Superior temporal gyrus (tissue), 1 donor: ENCODE measurements around the gene PI4K2A.
"Not testable (repeated sequence)": the region's sequence is repeated elsewhere in the genome, so short reads cannot be mapped to it uniquely, and the experiment has no call there.

Source experiments
- DNase-seq: peaks from one replicate; pipeline ENCODE4 v3.0.0-alpha.2; 2016; ENCODE audit errors: extremely low spot score

The PI4K2A gene

DNA sequence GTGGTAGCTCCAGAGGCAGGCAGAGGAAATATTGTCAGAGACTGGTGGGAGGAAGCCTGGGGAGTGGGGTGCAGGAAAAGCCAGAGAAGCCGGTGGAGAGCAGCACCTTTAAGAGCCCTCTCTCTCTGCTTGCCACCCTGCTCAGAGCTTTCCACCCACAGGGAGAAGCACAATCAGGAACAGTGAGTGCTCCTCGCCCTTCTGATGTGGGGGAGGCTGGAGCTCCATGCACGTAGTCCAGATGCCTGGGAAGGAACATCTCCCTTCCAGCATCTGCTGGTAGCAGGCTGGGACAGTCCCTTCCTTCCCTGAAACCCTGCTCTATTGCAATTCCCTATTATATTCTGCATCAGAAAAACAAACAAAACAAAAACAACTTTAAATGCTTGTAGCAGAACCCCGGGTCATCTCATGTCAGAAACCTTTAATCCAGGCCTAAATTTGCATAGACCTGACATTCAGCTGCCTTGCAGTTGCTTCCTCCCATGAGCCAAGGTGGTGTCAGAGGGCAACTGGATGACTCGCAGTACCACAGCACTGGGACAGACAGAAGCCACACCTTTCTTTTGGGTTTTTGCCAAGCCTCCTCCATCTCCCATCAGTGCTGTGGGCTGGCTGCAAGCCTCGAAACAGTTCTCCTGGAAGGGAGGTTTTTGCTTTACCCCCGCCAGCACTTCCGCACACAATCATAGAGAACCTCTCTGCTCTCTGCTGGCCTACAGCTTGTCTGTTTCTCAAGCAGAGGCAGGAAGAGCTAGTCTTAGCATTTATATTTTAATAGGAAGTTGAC, 33.5 kb downstream of the PI4K2A start:
- peak; percentile 55 for DNase-seq

DNA sequence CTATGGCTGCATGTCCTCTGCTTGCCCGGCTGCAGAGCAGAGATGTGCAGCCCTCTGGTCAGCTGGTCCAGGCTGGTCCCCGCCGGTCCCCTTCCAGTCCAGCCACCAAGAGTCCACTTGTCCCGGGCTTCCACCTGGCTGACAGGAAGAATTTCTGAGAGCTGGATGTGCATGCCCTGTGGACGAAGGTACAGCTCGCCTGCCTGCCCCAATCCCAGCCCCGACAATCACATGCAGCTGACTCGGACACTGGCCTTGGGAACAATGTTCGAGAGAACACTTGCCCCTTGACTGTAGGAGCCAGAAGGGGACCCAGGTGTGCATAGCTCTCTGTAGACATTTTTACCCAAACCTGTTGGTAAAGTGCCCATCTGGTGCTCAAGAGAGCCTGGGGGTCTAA, 34.8 kb downstream of the PI4K2A start:
- DNase-seq: no peak

DNA sequence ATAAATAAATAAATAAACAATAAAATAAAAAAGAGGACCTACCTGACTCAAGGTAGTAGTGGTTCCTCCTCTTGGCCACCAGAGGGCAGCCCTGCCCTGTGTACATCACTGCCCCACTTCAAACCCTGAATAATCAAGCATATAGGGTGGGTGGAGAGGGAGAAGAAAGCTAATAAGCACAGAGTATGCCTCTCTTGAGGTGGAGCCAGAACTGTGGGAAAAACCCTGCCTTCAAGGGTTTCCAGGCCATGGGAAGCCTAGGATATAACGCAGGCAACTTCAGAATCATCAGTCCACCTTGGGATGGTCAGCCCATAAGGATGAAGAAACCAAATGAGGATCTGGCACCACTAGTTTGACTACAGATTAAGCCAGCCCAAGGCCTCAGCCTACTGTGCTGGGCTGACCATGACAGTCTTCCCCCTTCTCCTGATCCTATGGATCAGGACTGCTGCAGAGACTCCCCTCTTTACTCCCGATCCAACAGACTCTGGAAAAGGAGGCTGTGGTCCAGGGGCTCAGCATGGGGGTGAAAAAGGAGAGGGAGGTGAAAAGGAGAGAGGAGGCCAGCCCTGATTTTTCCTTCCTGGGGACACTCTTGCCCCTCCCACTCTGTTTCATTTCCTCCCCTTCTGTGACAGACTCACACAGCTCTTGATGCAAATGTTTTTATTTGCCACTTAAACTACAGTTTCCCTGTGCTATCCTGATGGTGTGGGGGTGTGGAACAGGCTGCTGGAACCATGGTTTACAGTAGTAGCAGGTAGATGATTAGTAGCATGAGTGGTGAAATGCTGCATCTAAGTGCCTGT, 36.5 kb downstream of the PI4K2A start:
- DNase-seq: peak; percentile 56

DNA sequence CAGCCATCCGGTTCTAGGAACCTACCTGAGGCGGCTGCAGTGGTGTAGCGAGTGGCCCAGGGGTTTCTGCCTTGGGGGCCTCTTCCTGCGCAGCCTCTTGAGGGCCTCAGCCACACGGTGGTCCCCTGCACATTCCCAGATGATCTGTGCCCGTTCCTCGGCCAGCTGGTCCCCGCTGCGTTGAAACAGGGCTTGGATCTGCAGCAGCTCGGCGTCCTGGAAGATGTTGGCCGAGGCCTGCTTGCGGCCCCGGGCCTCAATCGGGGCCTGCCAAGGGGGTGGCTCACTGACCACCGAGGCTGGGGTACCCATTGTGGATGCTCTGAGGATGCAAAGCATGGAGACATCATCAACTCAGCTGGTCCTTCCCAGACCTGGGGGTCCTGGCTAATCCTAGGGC, 39.1 kb downstream of the PI4K2A start:
- DNase-seq: no peak

DNA sequence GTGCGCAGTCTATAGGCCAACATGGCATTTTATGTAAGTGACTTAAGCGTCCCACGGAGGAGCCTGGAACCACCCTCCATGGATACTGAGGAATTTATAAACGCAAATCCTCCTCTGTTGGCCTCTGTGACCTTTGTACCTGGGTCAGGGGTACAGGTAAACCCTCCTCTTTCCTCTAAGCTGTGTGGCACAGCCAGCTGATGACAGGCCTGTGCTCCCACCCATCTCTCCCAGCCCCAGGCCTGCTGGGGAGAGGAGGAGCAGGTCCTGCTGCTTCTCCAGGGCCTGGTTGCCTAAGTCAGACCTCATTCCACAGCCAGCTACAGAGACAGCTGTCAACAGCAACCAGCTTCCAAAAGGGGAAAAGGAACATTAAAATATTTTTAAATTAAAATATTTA, 41.6 kb downstream of the PI4K2A start:
- DNase-seq: no peak

DNA sequence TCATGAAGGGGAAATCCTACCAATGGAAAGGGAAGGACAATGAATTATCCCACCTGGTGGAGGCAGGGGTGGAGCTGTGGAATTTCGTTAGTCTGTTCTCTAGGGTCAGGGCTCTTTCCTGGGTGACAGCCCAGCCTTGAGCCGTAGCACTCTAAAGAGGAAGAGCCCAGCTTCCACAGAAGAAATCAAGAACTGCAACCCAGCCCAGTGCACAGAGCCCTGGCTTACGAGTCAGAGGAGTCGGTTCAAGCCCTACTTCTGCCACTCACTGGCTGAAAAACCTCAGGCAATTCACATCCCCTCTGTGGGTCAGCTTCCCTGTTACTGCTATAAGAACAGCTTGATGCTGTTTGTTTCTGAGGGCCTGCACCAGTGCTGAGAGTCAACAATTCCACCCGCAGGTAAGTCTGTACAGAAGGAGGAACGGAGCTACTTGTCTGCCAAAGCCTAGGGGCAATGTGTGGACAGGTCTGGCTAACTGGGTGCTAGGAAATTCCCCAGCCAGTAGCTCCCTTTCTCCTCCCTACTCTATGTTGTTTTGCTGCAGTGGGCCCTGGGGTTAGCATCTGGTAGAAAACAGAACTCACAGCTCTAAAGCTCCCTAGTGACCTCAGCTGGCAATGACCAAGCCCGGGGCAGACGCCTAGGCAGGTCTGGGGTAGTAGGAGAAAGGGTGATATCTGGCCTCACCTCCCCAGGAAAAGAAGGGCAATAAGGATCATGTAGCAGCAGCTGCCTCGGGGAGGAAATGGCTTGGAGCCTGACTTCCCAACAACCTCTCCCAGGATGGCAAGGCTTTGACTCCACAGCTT, 43.3 kb downstream of the PI4K2A start:
- DNase-seq: no peak

DNA sequence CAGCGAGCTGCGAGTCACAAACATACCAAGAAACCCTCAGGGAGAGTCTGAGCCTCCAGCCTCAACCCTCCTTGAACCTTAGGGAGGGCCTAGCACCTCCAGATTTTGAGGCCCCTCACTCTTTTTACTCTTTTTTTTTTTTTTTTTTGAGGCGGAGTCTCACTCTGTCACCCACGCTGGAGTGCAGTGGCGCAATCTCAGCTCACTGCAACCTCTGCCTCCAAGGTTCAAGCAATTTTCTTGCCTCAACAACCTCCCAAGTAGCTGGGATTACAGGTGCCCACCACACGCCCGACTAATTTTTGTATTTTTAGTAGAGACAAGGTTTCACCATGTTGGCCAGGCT, 43.9 kb downstream of the PI4K2A start:
- not testable (repeated sequence) for DNase-seq

DNA sequence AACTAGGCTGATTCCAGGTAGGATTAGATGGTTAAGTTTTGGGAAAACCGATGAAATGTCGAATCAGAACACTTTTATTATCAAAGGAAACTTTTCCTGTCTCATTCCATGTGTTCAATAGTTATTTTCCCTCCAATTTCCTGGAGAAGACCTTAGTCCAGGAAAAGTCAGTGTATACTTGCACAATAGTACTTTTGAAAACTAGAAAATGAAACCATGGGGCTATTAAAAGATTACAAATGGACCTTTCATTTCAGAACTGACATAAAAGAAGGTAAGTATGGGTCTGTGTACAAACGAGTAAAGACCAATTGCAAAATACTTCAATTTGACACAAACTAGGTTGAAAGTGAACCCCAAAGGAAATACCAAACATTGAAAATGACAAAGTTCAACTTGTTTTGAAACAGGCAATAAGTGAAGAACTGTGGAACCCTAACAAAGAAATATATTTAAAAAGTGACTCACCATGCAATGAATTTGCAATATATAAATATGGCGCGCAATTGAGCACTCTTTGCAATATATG, 44.5 kb downstream of the PI4K2A start:
- DNase-seq: no peak

DNA sequence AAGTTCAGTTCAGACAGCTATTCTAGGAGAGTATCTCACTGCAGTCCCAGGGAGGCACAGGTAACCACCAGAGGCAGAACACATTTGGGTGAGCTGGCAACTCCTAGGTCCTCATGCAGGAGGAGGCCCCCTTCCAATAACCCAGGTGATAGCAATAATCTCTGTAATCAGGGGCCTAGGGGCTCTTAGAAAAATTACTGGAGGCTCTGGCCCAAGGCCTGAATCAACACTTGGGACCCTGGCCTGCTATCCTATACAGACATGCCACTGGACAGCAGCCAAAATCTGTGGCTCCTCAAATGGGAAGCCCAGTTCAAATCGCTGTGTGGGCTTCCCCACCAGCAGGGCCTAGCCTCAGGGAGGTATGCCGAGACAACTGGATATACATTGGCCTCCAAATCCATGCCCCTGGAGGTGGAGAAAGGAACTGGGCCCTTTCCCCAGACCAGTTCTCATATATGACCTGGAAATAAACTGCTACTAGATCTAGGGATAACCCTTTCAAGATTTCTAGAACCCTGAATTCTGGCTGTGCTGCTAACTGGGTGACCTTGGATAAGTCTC, 45.0 kb downstream of the PI4K2A start:
- no peak for DNase-seq

DNA sequence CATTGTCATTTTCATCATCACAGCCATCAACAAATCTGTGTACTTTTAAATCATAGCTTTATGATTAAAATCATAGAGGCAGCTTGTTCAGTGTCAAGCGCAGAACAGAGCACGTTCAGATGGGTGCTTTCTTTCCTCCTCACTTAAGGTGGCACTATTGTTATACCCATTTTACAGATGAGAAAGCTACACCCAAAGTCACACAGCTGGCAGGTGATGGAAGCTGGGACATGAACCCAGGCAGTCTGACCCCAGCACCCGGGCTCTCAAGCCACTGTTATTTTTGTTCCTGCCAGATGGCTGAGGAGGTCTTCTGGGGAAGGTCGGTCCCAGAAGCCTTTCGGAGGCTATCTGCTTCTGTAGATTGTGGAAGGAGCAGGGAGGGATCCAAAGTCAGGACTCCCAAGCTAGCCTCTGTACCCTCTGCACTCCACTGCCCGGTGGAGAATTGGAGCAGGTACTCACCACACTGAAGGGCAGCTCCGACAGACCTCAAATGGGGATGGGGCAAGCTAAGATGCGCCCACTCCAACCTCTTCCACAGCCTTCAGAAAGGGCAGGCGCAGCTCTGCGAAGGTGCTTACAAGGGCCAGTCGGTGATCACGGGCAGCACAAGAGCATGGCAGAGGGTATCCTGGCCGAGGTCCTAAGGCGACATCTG, 46.0 kb downstream of the PI4K2A start:
- no peak for DNase-seq

DNA sequence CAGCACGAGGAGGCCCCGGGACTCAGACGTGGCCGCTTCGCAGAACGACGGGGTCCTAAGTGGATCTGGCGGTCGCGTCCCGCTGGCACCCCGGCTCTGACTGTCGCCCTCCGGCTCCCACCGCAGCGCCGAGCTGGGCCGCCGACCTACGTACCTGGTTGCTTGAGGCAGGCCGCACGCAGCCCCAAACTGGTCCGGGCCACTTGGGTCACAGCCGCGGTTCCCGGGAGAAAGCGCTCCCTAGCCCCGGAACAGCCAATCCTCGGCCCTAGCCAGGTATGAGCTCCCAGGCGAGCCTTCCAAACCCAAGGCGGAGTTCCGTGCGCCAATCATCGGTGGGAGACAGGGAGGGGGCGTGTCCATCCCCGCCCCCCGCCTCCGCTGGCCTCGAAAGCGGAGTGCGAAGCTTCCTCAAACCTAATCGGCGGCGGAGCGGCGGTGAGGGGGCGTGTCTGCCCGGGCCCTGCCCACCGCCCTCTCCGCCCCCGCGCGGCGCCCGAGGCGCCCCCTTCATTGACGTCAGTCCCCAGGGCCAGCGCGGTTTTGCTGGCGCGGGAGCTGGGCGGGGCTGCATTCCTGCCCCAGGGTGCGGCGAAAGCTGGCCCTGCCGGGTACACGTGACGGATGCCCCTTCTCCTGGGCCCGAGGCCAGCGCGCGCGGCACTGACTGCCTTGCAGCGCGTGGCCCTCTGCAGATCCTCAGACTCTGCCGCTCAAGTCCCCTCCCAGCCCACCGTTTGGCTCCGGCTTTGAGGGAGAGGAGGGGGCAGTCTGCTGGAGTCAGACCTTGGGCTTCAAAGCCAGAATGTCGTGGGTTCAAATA, 46.7 kb downstream of the PI4K2A start, which contains the start of gene AVPI1:
AVPI1 (minus strand) TSS at position 280 of the 823 bp plus-strand sequence. CDS start 7,336 bp downstream, outside the sequence.
- DNase-seq: peak; percentile 86

DNA sequence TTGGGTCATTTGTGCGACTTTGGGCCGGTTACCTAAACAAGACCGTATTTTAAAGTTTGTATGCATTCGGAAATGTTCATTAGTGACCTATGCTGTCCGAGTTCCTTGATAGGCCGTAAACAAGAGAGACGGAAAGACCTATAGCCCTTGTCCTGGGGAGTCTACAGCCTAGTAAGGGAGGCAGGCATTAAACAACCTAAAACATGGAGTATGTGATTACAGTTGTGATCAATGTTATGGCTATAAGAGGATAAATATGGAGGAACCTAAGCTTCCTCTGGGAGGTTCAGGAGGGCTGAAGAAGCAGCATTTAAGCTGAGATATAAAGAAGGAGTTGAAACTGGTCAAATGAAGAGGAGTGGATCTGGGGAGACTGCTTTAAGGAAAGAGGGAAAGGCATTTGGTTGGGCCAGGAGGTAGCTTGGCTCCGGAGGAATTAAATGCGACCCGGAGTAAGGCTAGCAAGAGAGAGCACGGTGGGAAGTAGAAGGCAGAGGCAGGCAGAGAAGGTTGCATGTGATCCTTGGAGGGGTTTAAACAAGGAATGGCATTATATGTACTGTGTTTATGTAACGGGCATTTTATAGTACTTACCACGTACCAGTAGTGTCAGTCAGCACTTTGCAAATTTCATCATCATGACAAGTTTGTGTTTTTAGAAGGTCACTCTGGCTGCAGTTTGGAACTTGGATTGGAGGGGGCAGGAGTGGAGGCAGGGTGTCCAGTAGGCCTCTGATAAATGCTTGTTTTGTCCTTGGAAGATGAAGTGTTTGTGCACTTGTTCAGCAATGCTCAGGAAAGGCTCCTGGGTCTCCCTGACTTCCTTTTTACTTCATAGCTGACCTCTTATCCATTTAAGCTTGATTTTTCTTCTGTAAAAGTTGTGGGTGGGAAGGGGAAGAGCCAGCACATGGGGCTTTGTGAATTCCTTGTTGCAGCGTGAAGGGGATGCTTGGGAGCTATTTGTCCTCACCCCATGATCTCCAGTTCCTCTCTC, 47.6 kb downstream of the PI4K2A start:
- DNase-seq: peak; percentile 56

DNA sequence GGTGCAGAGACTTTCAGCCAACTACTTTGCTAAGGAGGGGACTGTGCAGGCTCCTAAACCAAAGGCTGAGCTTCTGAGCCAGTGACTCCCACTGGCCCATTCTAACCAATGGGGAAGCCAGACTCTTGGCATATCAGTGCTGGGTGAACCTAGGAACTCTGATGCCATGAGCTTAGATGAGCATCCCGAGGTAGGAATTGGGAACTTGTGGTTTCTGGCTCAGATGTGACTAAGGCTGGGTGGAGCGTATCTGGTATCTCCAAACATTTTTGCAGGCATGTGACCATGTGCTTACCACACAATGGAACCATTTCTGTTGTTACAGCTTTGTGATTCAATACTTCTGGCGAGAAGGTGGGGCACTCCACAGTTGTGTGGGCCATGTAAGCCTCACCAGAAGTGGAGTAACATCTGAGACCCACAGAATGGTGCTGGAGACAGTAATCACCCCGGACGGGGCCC, 49.1 kb downstream of the PI4K2A start:
- no peak for DNase-seq

DNA sequence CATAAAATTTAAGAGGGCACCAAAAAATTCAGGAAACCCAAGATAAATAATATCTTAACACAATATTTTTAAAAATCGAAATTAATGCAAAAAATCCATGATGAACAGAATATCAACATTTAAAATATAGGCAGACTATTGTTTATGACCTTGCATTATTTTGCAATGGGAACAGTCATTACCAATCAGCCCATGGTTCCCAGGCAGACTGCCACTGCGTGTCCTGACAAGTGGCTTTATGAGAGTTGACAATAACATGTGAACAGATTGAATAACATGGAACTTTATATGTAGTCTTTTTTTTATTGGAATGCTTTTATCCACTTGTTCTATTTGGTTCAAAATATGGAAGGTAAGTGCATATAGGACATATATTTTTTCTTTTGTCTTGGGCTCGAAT, 49.7 kb downstream of the PI4K2A start:
- no peak for DNase-seq

DNA sequence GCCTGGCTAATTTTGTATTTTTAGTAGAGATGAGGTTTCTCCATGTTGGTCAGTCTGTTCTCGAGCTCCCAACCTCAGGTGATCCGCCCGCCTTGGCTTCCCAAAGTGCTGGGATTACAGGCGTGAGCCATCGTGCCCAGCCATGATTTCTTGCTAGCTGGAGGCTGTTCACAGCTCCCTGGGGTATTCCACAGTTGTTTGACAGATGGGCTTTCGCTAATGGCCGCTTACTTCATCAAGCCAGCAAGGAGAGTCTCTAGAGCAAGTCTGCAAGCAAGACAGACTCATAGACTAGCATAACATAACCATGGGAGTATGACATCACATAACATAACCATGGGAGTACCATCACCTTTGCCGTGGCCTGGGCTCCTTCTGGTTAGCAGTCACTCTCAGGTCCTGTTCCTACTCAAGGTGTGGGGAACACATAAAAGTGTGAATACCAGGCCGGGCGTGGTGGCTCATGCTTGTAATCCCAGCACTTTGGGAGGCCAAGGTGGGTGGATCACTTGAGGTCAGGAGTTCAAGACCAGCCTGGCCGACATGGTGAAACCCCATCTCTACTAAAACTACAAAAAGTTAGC, 57.7 kb downstream of the PI4K2A start:
- DNase-seq: not testable (repeated sequence)

DNA sequence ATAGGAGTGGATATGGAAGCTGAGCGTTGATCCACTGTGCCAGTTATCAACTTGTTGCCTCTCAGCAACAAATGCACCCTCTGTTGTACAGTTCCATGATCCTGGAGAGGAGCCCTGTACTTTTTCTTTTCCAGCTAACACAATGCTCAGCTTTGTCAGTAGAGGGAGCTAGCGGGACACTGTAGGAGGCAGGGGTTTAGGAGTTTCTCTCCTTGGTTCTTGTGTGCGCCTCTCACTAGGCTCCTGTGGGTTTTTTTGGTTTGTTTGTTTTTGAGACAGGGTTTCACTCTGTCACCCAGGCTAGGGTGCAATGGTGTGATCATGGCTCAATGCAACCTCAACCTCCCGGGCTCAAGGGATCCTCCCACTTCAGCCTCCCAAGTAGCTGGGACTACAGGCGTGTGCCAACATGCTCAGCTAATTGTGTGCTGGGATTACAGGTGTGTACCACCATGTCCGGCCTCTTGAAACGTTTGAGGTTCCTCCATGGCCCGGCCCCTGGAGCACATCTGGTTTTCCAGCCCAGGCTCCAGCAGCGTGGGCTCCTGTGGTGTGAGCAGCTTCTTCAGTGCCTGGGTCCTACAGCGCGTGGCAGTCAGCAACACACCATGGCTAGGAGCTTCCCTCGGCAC, 61.1 kb downstream of the PI4K2A start:
- DNase-seq: peak; percentile 92

DNA sequence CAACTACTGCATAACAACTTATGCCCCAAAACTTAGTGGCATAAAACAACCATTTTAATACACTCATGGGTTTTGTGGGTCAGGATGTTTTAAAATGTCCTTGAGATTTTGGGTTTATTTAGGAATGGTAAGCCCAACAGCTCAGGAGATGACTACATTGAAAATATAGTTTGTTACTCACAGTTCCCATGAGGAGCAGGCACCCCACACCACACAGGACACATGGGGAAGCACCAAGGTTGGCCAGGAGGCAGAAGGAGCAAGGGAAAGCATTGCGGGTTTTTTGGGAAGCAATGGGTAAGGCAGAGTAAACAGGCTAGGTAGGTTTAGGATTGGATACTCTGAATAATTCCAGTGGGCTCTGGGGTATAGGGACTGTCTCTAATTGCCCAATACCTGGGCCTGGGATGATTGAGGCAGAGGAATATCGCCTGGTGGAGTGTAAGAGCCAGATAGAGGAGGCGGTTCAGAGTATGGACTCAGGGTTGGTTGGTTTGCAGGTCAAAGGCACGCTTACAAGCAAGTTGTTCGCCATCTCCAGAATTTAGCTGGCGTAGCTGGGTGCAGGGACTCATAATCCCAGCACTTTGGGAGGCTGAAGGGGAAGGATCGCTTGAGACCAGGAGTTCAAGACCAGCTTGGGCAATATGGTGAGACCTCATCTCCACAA, 63.1 kb downstream of the PI4K2A start:
- DNase-seq: no peak
